Measurements from ENCODE around the gene APOO. TPM values are rescaled to one million over a fixed set of nuclear protein-coding genes. Genes with fewer than 3 reads are reported as not detected.

The APOO gene
- total and polyA plus RNA-seq, 2 of the 13 experiments (the other 11 are each of a cell fraction or from before 2014, with no cell fraction given), result 9.7 to 22.1 TPM

DNA sequence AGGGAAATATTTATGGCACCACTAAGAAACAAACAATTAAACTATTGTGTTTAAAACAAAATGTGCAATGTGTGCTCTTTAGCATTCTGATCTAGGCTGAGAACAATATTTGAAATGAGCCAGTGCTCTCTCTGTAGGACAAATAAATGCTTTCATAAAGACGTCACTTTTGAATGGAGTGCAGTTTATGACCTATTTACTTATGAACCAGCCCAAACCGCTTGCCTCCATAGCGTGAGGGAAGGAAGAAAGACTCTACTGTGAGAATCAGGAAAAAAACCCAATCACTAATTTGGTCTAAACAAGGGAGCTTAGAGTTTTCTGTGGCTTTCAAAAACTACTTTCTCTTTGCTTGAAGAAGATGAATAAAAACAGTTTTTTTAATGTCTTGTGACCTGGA, 85.3 kb downstream of the APOO start:
- ChIA-PET CTCF (ENCODE audit: low intra/inter-chr PET ratio, low total read pairs) (no interaction called here), POLR2A (interaction anchor here (1.4 to 1.6 kb wide), 2 partner anchors 15 to 40 kb away, joined by 3 to 4 read pairs; partner anchors contain the start of gene SAT1)
- H3K9ac ChIP-seq (ENCODE audit: insufficient read depth, low read depth, low read length), result 0 out of 2 replicates have a peak overlapping the region, but pooled peaks have one; percentile 22
- no peaks in the 10 kb centered on the region for H3K27me3 ChIP-seq (ENCODE audit: control insufficient read depth in 1 of 2, insufficient read depth in 2 of 2, low read length in 2 of 2)
- DNase-seq (ENCODE audit: low spot score) (peak; percentile 73), FAIRE-seq (peak; percentile 49), ATAC-seq (peak; percentile 72)
- H3K27ac ChIP-seq (ENCODE audit: extremely low read length, insufficient read depth, low read length), result peak overlapping the region; percentile 62
- H3K9me3 ChIP-seq (ENCODE audit: low read length), result no peaks in the 10 kb centered on the region
- H3K36me3 ChIP-seq (replicated peaks in 1 of 2; ENCODE audit: control insufficient read depth in 1 of 2, insufficient read depth in 2 of 2, low read length in 2 of 2), result no peaks in the 10 kb centered on the region
- H3K4me3 ChIP-seq (replicated peaks in 1 of 3; ENCODE audit: insufficient read depth in 1 of 3, low read depth in 2 of 3, low read length in 3 of 3), result no peak overlapping the region
- in situ Hi-C loops (cut with HindIII; ENCODE audit: extremely low pct_ligation_motif_present, low pct_unique_long_range_greater_than_20kb) (no loop called here), intact Hi-C loops (cut with micrococcal nuclease; ENCODE audit: unreplicated experiment) (no loop called here)
- BruUV-seq (replicated peaks), result no TSS peak
- peaks cover 56% of the 10 kb centered on the region for H3K4me1 ChIP-seq (ENCODE audit: insufficient read depth, low read length)
- H3K79me2 ChIP-seq (ENCODE audit: insufficient read depth, low read length), result no peaks in the 10 kb centered on the region
- TF ChIP-seq, protein P1, sequence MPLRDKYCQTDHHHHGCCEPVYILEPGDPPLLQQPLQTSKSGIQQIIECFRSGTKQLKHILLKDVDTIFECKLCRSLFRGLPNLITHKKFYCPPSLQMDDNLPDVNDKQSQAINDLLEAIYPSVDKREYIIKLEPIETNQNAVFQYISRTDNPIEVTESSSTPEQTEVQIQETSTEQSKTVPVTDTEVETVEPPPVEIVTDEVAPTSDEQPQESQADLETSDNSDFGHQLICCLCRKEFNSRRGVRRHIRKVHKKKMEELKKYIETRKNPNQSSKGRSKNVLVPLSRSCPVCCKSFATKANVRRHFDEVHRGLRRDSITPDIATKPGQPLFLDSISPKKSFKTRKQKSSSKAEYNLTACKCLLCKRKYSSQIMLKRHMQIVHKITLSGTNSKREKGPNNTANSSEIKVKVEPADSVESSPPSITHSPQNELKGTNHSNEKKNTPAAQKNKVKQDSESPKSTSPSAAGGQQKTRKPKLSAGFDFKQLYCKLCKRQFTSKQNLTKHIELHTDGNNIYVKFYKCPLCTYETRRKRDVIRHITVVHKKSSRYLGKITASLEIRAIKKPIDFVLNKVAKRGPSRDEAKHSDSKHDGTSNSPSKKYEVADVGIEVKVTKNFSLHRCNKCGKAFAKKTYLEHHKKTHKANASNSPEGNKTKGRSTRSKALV (CRISPR knock-in tag; IDR thresholded peaks at IDR 0.05), result no peak
- no peak for TF ChIP-seq ZNF7 (CRISPR knock-in tag; IDR thresholded peaks at IDR 0.05)
- TF ChIP-seq, protein P2, sequence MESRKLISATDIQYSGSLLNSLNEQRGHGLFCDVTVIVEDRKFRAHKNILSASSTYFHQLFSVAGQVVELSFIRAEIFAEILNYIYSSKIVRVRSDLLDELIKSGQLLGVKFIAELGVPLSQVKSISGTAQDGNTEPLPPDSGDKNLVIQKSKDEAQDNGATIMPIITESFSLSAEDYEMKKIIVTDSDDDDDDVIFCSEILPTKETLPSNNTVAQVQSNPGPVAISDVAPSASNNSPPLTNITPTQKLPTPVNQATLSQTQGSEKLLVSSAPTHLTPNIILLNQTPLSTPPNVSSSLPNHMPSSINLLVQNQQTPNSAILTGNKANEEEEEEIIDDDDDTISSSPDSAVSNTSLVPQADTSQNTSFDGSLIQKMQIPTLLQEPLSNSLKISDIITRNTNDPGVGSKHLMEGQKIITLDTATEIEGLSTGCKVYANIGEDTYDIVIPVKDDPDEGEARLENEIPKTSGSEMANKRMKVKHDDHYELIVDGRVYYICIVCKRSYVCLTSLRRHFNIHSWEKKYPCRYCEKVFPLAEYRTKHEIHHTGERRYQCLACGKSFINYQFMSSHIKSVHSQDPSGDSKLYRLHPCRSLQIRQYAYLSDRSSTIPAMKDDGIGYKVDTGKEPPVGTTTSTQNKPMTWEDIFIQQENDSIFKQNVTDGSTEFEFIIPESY (CRISPR knock-in tag; IDR thresholded peaks at IDR 0.05), result 0 out of 2 replicates have a peak, but pooled peaks have one; percentile 38
- no peak for TF ChIP-seq ZNF34 (CRISPR knock-in tag; IDR thresholded peaks at IDR 0.05; ENCODE audit: borderline replicate concordance)
- peak; percentile 59; the same call in 1 of the 2 replicates for TF ChIP-seq ZBTB21 (CRISPR knock-in tag; IDR thresholded peaks at IDR 0.05)
- 0 out of 2 replicates have a peak, but pooled peaks have one; percentile 19 for TF ChIP-seq ZNF264 (CRISPR knock-in tag; IDR thresholded peaks at IDR 0.05)
- no peak for TF ChIP-seq SOX13 (IDR thresholded peaks at IDR 0.05)
- peak in 1 of 2 experiments; percentile 30; a peak in 2 of 4 replicates for TF ChIP-seq SOX13 (CRISPR knock-in tag; conservative IDR thresholded peaks at IDR 0.05 in 1 of 2, IDR thresholded peaks at IDR 0.05 in 1 of 2)
- no peaks in the 10 kb centered on the region for H4K20me1 ChIP-seq (ENCODE audit: insufficient read depth, low read length)
- no peak overlapping the region for H3K4me2 ChIP-seq (ENCODE audit: low read depth, low read length)
- WGBS (ENCODE audit: low lambda C conversion rate), result 15% methylated on average over 3 of the region's 3 CpGs
- H2AFZ ChIP-seq (ENCODE audit: low read length), result no peak overlapping the region
